Left colon (tissue), 2 donors: ENCODE data around the gene GARIN3. TPM values are rescaled to one million over a fixed set of nuclear protein-coding genes. Genes with fewer than 3 reads are reported as not detected.

Experiments used
- total RNA-seq, 2 donors: library from RNA; stranded (reverse); fragmentation: NEBNext Ultra II Directional; extraction: Animal tissue kit (Norgen Biotek cat#: 25700); gene quantifications; one replicate each; pipeline ENCODE4 v1.2.1, GENCODE V29; 2021
- donor health status: DM: no; HTN: no; CAD: no.
- donor health status: DM: yes; HTN: yes; CAD: no.

The GARIN3 gene
- total RNA-seq, 2 donors from 2014 or later, result not detected

Other genes with a start within 250 kb of the GARIN3 start
- 1 to 10 TPM in 1 of 2 donors, under 1 TPM in 1; 0.49 to 2.5 TPM for gene TIMD4, start 203.0 kb downstream of the GARIN3 start, total RNA-seq
- 10 to 100 TPM in 1 of 2 donors, 1 to 10 TPM in 1; 3.9 to 16.3 TPM for gene HAVCR1, start 107.1 kb downstream of the GARIN3 start, total RNA-seq
- 1 to 10 TPM; 1.3 to 4.9 TPM for gene HAVCR2, start 57.2 kb downstream of the GARIN3 start, total RNA-seq
- 10 to 100 TPM in 1 of 2 donors, 1 to 10 TPM in 1; 8.7 to 12.8 TPM for gene MED7, start 23.4 kb downstream of the GARIN3 start, total RNA-seq
- gene ITK, start 14.6 kb upstream of the GARIN3 start, total RNA-seq, result 1 to 10 TPM; 1.5 to 1.7 TPM
- gene CYFIP2, start 99.9 kb upstream of the GARIN3 start, total RNA-seq, result 10 to 100 TPM; 25.5 to 36.0 TPM